Naive thymus-derived CD8-positive, alpha-beta T cell (primary cell): Measurements from ENCODE around the gene ABHD12. TPM values are rescaled to one million over a fixed set of nuclear protein-coding genes. Genes with fewer than 3 reads are reported as not detected.

Experiments
- ATAC-seq, 2 donors: fragments of 150-1000 bp; cut with Tn5 transposase in 1 of 2; sonication (Bioruptor Pico), chemical (Tn5 transposase) in 1 of 2; 1 replicate in 1 of 2; 2 replicates in 1 of 2; pipeline ENCODE4 v1.10.0; 2021; ENCODE audit warnings: mild to moderate bottlenecking in 2 of 2, moderate library complexity in 2 of 2
- POLR2A ChIA-PET: fragments of 350-600 bp; sonication (Branson Sonifier 250); formaldehyde crosslinking; loops from one replicate; lab custom pipeline; 2021; ENCODE audit warnings: antibody characterized with exemption; lab: Charles Lee
- DNase-seq, 10 donors: peaks; one replicate each; pipeline versions ENCODE4 v3.0.0 to v3.0.0-alpha.2; 2020 to 2022
- H3K27ac Mint-ChIP-seq, 10 donors: one replicate each; pipeline ENCODE4 v1.8.0; 2020 to 2022; ENCODE audit warnings: mild to moderate bottlenecking in 10 of 10, mixed read lengths in 10 of 10, moderate library complexity in 4 of 10, inconsistent platforms in 1 of 10
- H3K27me3 Mint-ChIP-seq, 5 donors: one replicate each; pipeline ENCODE4 v1.8.0; 2021 to 2022; ENCODE audit warnings: mixed read lengths in 5 of 5
- H3K36me3 Mint-ChIP-seq, 3 donors: one replicate each; pipeline ENCODE4 v1.8.0; 2020 to 2022; ENCODE audit warnings: mixed read lengths in 3 of 3, mild to moderate bottlenecking in 2 of 3, inconsistent platforms in 1 of 3
- H3K4me1 Mint-ChIP-seq, 4 donors: one replicate each; pipeline ENCODE4 v1.8.0; 2021 to 2022; ENCODE audit warnings: mixed read lengths in 4 of 4
- H3K4me3 Mint-ChIP-seq, 10 donors: one replicate each; pipeline ENCODE4 v1.8.0; 2020 to 2022; ENCODE audit warnings: mild to moderate bottlenecking in 10 of 10, mixed read lengths in 10 of 10, moderate library complexity in 6 of 10, inconsistent platforms in 1 of 10
- H3K9me3 Mint-ChIP-seq, 9 donors: one replicate each; pipeline ENCODE4 v1.8.0; 2020 to 2022; ENCODE audit warnings: mixed read lengths in 9 of 9, mild to moderate bottlenecking in 3 of 9, inconsistent platforms in 1 of 9, moderate library complexity in 1 of 9
- polyA plus RNA-seq, 3 donors: library from polyadenylated mRNA; unstranded; fragments of 300-500 nt; fragmentation: Illumina TruSeq; gene quantifications; one replicate each; pipeline ENCODE4 v1.2.3, GENCODE V29; 2021
- total RNA-seq, 8 experiments: library from RNA in 2 of 8; stranded (reverse) in 2 of 8; gene quantifications; one replicate each; pipeline ENCODE4 v1.2.3 and lab custom pipeline; 2021 to 2026

Gene ABHD12
- total and polyA plus RNA-seq, 5 experiments from 2014 or later, result 20.8 to 28.9 (median 24.6) TPM

GRCh38 chr20:25324412-25324811 is 66.2 kb downstream of the ABHD12 start:
- ATAC-seq, result no peak
- peak overlapping the region in 1 of 10 donors; percentile 52 for H3K27ac Mint-ChIP-seq
- H3K4me3 Mint-ChIP-seq, result no peak overlapping the region
- POLR2A ChIA-PET, result no interaction called here
- H3K36me3 Mint-ChIP-seq, result peaks cover under 1 to 28% (median 10%) of the 10 kb centered on the region in 3 donors
- DNase-seq, result no peak
- peaks cover 17 to 55% (median 34%) of the 10 kb centered on the region in 4 donors for H3K4me1 Mint-ChIP-seq
- H3K27me3 Mint-ChIP-seq, result no peaks in the 10 kb centered on the region
- H3K9me3 Mint-ChIP-seq, result peaks cover 0 to 2% (median 0%) of the 10 kb centered on the region in 9 donors

DNA sequence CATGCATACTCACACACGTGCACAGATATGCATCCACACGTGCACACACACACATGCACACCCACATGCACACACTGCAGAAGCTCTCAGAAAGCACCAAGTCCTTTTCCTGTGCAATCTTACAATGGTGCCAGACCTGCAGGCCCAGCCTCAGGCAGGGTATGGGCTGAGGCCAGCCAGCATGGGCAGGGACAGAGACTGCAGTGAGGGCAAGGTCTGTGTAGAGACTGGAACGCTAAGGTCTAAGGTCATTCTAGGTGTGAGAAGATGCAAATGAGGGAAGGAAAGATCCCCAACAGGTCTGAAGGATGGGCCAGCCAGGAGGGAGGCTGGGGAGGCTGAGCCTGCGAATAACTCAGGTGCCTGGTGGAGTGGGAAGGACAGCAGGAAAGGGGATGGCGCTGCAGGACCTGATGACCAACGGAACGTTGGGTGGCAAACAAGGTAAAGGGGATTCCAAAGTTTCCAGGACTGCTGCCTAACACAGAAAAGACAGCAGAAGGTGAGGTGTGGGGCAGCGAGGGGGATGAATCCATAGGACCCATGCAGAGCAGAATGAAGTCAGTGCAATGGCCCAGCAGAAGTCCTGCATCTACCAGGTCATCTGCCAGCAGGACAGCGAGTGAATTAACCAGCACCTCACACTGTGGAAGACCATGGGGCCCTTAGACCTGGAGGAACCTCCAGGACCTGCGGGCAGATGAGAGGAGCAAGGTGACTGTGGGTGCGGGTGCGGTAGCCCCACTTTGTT is 67.0 kb downstream of the ABHD12 start:
- no peaks in the 10 kb centered on the region for H3K27me3 Mint-ChIP-seq
- H3K4me3 Mint-ChIP-seq, result peak overlapping the region in 1 of 10 donors; percentile 4
- POLR2A ChIA-PET, result no interaction called here
- ATAC-seq (no peak), DNase-seq (no peak)
- no peaks in the 10 kb centered on the region for H3K9me3 Mint-ChIP-seq
- peak overlapping the region in 4 of 10 donors; percentile 3 to 73 (median 68) for H3K27ac Mint-ChIP-seq
- peaks cover 0 to 27% (median 10%) of the 10 kb centered on the region in 3 donors for H3K36me3 Mint-ChIP-seq
- peaks cover 15 to 60% (median 36%) of the 10 kb centered on the region in 4 donors for H3K4me1 Mint-ChIP-seq

- Mint-ChIP-seq H3K9me3 (no peaks in the 10 kb centered on the region), H3K36me3 (peaks cover 0 to 36% (median 10%) of the 10 kb centered on the region in 3 donors), H3K4me1 (peaks cover 18 to 73% (median 44%) of the 10 kb centered on the region in 4 donors), H3K4me3 (no peak overlapping the region), H3K27ac (peak overlapping the region in 4 of 10 donors; percentile 37 to 83 (median 62)), H3K27me3 (no peaks in the 10 kb centered on the region)
- no peak for ATAC-seq
- POLR2A ChIA-PET, result no interaction called here
- DNase-seq, result no peak
Measured at GRCh38 chr20:25321991-25322390, 68.6 kb downstream of the ABHD12 start.

GRCh38 chr20:25321262-25321831 is 69.3 kb downstream of the ABHD12 start:
- H3K9me3 Mint-ChIP-seq, result no peaks in the 10 kb centered on the region
- DNase-seq (peak in 1 of 10 donors; percentile 48), ATAC-seq (no peak)
- POLR2A ChIA-PET, result no interaction called here
- no peaks in the 10 kb centered on the region for H3K27me3 Mint-ChIP-seq
- H3K27ac Mint-ChIP-seq, result peak overlapping the region in 8 of 10 donors; percentile 37 to 83 (median 48)
- H3K36me3 Mint-ChIP-seq, result peaks cover 0 to 42% (median 10%) of the 10 kb centered on the region in 3 donors
- peaks cover 18 to 76% (median 45%) of the 10 kb centered on the region in 4 donors for H3K4me1 Mint-ChIP-seq
- H3K4me3 Mint-ChIP-seq, result no peak overlapping the region

DNA sequence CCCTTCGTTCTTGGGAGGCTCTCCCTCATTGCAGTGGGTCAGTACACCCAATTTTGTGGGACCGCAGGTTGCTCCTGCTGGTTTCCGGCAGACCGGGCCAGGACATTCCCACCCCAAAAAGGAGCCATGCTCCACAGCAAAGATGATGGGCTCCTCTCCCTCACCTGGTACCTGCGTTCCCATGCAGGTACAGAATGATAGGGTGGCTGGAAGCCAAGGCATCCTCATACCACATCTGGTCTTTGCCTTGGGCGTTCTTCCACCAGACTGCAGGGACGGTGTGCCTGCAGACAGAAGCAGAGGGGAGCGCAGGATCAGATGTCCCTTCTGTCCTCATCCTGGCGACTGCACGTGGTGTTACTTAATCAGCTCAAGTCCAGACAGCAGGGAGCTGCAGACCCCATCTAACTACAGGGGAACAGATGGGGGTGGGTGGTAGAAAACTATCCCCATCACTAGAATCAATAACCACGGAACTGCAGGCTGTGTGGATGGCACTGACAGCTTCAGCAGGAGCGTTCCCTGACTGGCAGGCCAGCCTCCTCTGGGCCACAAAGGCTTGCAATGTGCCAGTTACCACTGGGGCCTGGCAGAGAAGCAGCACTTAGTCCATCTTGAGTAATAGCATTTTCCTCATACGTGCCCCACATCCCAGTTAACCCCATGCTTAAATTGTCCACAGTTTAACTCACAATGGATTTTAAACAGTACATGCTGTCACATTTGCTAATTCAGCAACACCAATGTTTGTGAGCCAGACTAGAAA is 70.4 kb downstream of the ABHD12 start:
- POLR2A ChIA-PET, result no interaction called here
- Mint-ChIP-seq H3K36me3 (peaks cover 0 to 50% (median 10%) of the 10 kb centered on the region in 3 donors), H3K27me3 (no peaks in the 10 kb centered on the region), H3K27ac (peak overlapping the region in 2 of 10 donors; percentile 44 to 75), H3K9me3 (no peaks in the 10 kb centered on the region), H3K4me1 (peaks cover 17 to 80% (median 42%) of the 10 kb centered on the region in 4 donors), H3K4me3 (no peak overlapping the region)
- ATAC-seq (no peak), DNase-seq (peak in 1 of 10 donors; percentile 31)

DNA sequence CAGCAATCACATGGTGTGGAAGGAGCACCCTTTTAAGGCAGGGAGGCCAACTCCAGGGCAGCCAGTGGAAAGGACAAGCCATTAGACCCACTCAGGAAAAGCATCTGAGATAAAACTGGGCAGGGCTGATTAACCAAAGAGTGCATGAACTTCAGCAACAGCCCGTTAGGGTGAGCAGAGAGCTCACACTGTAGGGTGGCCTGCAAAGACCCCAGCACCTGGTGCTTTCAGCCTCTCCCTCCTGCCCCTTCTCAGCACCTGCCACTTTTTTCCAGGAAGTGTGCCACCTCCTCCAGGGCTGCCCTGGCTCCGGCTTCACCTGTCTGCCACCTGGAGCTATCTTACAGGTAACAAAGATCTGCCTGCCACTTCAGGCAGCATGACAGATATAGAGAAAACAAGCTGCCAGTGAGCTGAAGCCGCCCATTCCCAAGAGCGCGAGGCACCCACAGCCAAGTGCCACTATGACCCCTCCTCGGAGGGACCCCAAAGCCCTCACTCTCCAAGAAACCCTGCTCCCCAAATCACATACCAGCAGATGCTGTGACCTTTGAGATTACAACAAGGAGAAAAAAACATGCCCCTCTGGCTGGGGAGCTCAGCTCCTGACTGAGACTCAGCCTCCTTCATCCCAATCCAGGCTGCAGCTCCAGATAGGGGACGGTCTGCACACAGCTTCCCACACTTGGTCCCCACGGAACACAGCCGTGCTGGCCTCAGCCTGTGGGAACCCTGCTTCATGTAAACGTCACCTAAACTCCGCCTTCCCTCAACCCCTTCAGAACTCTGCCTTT is 71.2 kb downstream of the ABHD12 start:
- H3K36me3 Mint-ChIP-seq, result peaks cover 0 to 56% (median 13%) of the 10 kb centered on the region in 3 donors
- H3K4me3 Mint-ChIP-seq, result peak overlapping the region in 2 of 10 donors; percentile 18 to 65
- DNase-seq, result peak in 1 of 10 donors; percentile 50
- peak in 1 of 2 donors; percentile 14 for ATAC-seq
- H3K27ac Mint-ChIP-seq, result peak overlapping the region in 5 of 10 donors; percentile 19 to 75 (median 46)
- POLR2A ChIA-PET, result no interaction called here
- H3K9me3 Mint-ChIP-seq, result no peaks in the 10 kb centered on the region
- H3K27me3 Mint-ChIP-seq, result no peaks in the 10 kb centered on the region
- H3K4me1 Mint-ChIP-seq, result peaks cover 17 to 72% (median 40%) of the 10 kb centered on the region in 4 donors

DNA sequence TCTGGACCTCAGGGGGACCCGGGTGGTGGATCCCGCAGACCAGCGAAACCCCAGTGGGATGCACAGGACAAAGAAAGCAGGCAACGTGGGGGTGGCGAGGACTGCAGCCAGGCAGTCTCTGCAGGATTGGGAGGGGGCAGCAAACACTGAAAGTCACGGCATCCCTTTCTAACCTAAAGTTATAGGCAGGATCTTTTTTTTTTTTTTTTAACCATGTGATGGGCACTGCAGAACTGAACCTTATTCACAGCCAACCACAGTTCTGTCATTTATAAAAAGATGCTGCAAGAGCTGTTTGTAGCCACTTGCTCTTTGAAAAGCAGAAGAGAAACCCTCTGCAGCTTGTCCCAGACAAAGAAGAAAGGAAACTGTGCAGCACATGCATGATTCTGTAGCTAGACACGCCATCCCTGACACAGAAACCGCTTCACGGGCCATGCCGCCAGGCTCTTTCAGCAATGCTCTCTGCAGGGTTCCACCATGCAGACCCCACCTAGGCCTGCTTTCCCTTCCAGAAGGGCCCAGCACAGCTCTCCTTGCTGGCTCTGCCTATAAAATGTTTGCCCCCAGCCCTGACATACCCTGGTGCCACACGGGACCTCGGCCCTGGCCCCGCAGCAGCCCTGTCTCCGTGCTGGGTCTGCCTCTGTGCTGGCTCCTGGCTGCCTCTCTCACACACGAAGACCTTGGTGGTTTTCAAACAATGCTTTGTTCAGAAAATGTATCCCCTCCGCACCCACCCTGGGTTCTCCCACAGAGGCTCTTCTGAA is 72.0 kb downstream of the ABHD12 start:
- POLR2A ChIA-PET, result no interaction called here
- peaks cover 0 to 59% (median 13%) of the 10 kb centered on the region in 3 donors for H3K36me3 Mint-ChIP-seq
- peak overlapping the region in 9 of 10 donors; percentile 31 to 90 (median 59) for H3K27ac Mint-ChIP-seq
- peaks cover 17 to 69% (median 35%) of the 10 kb centered on the region in 4 donors for H3K4me1 Mint-ChIP-seq
- peak overlapping the region in 6 of 10 donors; percentile 15 to 64 (median 28) for H3K4me3 Mint-ChIP-seq
- DNase-seq (peak in 2 of 10 donors; percentile 36 to 50), ATAC-seq (peak; percentile 39 to 50)
- no peaks in the 10 kb centered on the region for H3K27me3 Mint-ChIP-seq
- H3K9me3 Mint-ChIP-seq, result no peaks in the 10 kb centered on the region

GRCh38 chr20:25317351-25318075 is 73.1 kb downstream of the ABHD12 start:
- no peak for ATAC-seq
- Mint-ChIP-seq H3K4me3 (no peak overlapping the region), H3K9me3 (no peaks in the 10 kb centered on the region), H3K27ac (peak overlapping the region in 3 of 10 donors; percentile 62 to 84 (median 74)), H3K27me3 (no peaks in the 10 kb centered on the region), H3K4me1 (peaks cover 14 to 64% (median 31%) of the 10 kb centered on the region in 4 donors), H3K36me3 (peaks cover 0 to 49% (median 8%) of the 10 kb centered on the region in 3 donors)
- peak in 1 of 10 donors; percentile 54 for DNase-seq
- POLR2A ChIA-PET, result interaction anchor here (0.9 kb wide), 1 partner anchor 30 kb away, joined by 3 read pairs; no protein-coding TSS in a partner anchor

DNA sequence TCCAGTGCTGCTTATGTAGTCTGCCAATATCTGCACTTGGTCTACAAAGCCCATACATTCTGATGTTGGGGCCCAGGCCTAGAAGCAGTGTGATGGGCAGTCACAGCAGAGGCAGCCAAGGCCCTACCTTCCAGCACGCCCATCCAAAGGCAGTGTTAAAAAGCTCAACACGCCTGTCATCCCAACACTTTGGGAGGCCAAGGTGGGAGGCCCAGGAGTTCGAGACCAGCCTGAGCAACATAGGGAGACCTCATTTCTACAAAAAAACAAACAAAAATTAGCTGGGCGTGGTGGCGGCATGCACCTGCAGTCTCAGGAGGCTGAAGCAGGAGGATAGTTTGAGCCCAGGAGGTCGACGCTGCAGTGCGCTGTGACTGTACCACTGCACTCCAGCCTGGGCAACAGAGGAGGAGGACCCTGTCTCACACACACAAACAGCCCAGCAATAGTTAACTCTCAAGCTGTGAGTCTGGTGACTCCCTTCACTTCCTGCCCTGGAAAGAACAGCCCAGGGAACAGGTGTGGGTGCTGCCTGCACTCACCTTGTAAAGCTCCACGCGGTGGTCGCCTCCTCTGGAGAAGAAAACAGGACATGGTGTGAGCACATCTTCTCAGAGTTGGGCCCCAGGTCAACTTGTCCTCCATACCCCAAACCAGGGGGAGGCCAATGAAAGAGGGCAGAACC is 74.0 kb downstream of the ABHD12 start:
- ATAC-seq (no peak), DNase-seq (peak in 1 of 10 donors; percentile 10)
- Mint-ChIP-seq H3K27me3 (no peaks in the 10 kb centered on the region), H3K27ac (peak overlapping the region in 2 of 10 donors; percentile 11 to 57), H3K4me1 (peaks cover 11 to 65% (median 29%) of the 10 kb centered on the region in 4 donors), H3K4me3 (no peak overlapping the region), H3K36me3 (peaks cover 0 to 42% (median 8%) of the 10 kb centered on the region in 3 donors), H3K9me3 (no peaks in the 10 kb centered on the region)
- POLR2A ChIA-PET, result interaction anchor here (0.9 kb wide), 1 partner anchor 29 kb away, joined by 3 read pairs; no protein-coding TSS in a partner anchor
